Cardiac septum (tissue), 1 donor: Measurements from ENCODE around the gene CELF1. TPM values are rescaled to one million over a fixed set of nuclear protein-coding genes. Genes with fewer than 3 reads are reported as not detected.

Source experiments
- DNase-seq: peaks from one replicate; pipeline ENCODE4 v3.0.0-alpha.2; 2020; ENCODE audit warnings: low spot score
- intact Hi-C: fragments of 100-400 bp; cut with DNase I; formaldehyde crosslinking; loops from one replicate; pipeline ENCODE4 v1.14.0; 2022
- total RNA-seq: library from RNA; stranded (reverse); fragmentation: NEBNext Ultra II Directional; extraction: Animal tissue kit (Norgen Biotek cat#: 25700); gene quantifications from one replicate; pipeline ENCODE4 v1.2.1, GENCODE V29; 2021
- donor health status: DM: no; HTN: no; CAD: no.

CELF1 gene
- total RNA-seq, 1 donor from 2014 or later = 102 TPM

- no peak for DNase-seq
- intact Hi-C loops = no loop called here
These were observed 34.5 kb downstream of the CELF1 start for GRCh38 chr11:47518212-47518964.

GRCh38 chr11:47516984-47517853 is 35.7 kb downstream of the CELF1 start:
- intact Hi-C loops = no loop called here
- DNase-seq = no peak

- no peak for DNase-seq
- intact Hi-C loops = no loop called here
These were observed 36.8 kb downstream of the CELF1 start for GRCh38 chr11:47516155-47516554.

GRCh38 chr11:47514825-47515647 is 37.9 kb downstream of the CELF1 start:
- no peak for DNase-seq
- intact Hi-C loops = no loop called here

- intact Hi-C loops = no loop called here
- DNase-seq = no peak
These were observed 40.2 kb downstream of the CELF1 start for GRCh38 chr11:47512701-47513100.

GRCh38 chr11:47511917-47512316 is 41.0 kb downstream of the CELF1 start:
- no peak for DNase-seq
- intact Hi-C loops = no loop called here

- DNase-seq = no peak
- intact Hi-C loops = no loop called here
These were observed 42.7 kb downstream of the CELF1 start for GRCh38 chr11:47510209-47510608.

- no peak for DNase-seq
- intact Hi-C loops = loop anchor here (5.0 kb wide), 1 partner anchor 43 kb away; the partner anchor contains the start of gene CELF1
These were observed 43.8 kb downstream of the CELF1 start for GRCh38 chr11:47509077-47509536.

- intact Hi-C loops = loop anchor here (5.0 kb wide), 1 partner anchor 44 kb away; the partner anchor contains the start of gene CELF1
- DNase-seq = no peak
These were observed 44.5 kb downstream of the CELF1 start for GRCh38 chr11:47508240-47508957.

- intact Hi-C loops = loop anchor here (5.0 kb wide), 1 partner anchor 45 kb away; the partner anchor contains the start of gene CELF1
- DNase-seq = no peak
These were observed 45.2 kb downstream of the CELF1 start for GRCh38 chr11:47507563-47508239.

GRCh38 chr11:47506795-47507562 is 46.0 kb downstream of the CELF1 start:
- no peak for DNase-seq
- intact Hi-C loops = loop anchor here (5.0 kb wide), 1 partner anchor 45 kb away; the partner anchor contains the start of gene CELF1

- no peak for DNase-seq
- intact Hi-C loops = loop anchor here (5.0 kb wide), 1 partner anchor 46 kb away; the partner anchor contains the start of gene CELF1
These were observed 46.6 kb downstream of the CELF1 start for GRCh38 chr11:47506373-47506772.

GRCh38 chr11:47504910-47505309 is 48.0 kb downstream of the CELF1 start:
- intact Hi-C loops = loop anchor here (5.0 kb wide), 1 partner anchor 47 kb away; the partner anchor contains the start of gene CELF1
- no peak for DNase-seq

GRCh38 chr11:47503227-47503626 is 49.7 kb downstream of the CELF1 start:
- intact Hi-C loops = no loop called here
- DNase-seq = no peak

- intact Hi-C loops = no loop called here
- DNase-seq = no peak
These were observed 50.2 kb downstream of the CELF1 start for GRCh38 chr11:47502767-47503166.

- DNase-seq = no peak
- intact Hi-C loops = no loop called here
These were observed 51.8 kb downstream of the CELF1 start for GRCh38 chr11:47501101-47501500.

GRCh38 chr11:47500121-47500520 is 52.8 kb downstream of the CELF1 start:
- intact Hi-C loops = no loop called here
- DNase-seq = no peak
